GM18858 (cell line): Measurements from ENCODE around the gene IQCH.
"Not testable (repeated sequence)": the region's sequence is repeated elsewhere in the genome, so short reads cannot be mapped to it uniquely, and the experiment has no call there.

Source experiments
- ATAC-seq: cut with Tn5 transposase; IDR thresholded peaks from one replicate; pipeline ENCODE4 v1.9.1; 2021; ENCODE audit not compliant: unreplicated experiment

The IQCH gene

DNA sequence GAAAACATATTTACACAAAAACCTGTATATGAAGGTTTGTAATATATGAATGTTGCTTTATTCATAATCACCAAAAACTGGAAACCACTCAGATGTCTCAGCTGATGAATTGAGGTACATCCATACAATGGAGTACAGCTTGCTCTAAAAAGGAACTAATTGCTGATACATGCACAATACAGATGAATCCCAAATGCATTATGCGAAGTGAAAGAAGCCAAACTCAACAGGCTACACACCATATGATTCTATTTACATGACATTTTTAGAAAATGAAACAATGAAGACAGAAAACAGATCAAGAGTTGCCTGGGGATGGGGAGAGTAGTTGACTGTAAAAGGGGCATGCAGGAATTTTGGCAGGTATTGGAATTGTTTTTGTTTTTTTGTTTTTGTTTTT, 95.5 kb downstream of the IQCH start:
- no peak for ATAC-seq

DNA sequence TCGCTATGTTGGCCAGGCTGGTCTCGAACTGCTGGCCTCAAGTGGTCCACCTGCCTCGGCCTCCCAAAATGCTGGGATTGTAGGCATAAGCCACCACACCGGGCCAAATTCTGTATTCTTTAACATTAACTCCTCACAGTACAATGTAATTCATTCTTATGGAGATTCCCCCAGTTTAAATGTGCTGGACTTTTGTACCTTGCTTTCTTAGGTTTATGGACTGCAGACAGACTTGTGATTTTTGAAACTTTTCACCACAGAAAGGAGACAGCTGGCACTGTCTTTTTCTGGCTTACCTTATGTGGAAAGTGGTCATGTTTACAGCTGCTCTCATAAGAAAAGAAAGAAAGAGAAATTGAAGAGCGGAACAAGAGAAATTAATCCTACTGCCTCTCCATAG, 103.8 kb downstream of the IQCH start:
- ATAC-seq, result no peak

DNA sequence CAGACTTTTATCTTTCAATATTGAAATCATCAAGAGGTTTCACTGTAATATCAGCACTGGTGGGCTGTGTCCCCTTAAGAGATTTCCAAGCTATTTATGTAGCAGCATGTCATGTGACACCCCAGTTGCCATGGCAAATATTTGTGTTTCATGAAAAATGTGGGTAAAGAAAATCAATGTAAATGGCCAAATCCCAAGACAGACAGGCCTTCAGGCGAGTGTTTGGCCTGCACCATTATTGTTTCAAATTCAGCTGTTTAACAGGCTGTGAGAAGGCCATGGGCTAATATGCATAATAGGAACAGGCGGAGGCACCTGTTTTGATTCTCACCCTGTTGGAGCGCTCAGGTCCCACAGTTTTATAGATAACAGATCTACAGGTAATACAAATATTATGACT, 104.2 kb downstream of the IQCH start:
- no peak for ATAC-seq

DNA sequence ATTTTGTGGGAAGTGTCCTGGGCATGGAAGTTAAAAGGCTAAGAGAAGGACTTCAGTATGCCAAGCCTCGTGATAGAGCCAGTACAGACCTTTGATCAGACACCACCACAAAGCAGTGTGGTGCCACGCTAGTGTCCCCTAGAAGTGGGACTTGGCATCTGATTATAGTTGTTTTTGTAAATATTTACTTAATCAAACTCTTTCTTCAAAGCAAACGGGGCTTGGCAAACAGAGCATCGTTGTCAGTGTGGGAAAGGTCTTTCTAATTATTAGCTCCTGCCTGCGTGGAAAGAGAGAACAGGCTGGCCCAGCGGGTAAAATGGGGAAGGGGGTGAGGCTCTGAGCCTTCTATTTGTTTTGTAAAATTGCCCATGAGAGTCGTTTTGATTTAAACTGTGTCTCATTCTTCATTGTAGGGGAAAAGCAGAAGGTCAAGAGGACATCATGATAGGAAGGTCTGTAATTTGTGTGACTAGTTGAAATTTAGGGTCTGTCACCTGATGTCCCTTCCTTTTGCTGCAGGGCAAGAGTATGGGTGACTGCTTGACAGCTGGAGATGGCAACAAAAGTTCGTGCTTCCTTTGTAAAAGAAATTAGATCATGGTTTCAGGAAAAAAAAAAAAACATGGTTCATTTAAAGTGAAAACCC, 105.0 kb downstream of the IQCH start:
- ATAC-seq, result no peak

DNA sequence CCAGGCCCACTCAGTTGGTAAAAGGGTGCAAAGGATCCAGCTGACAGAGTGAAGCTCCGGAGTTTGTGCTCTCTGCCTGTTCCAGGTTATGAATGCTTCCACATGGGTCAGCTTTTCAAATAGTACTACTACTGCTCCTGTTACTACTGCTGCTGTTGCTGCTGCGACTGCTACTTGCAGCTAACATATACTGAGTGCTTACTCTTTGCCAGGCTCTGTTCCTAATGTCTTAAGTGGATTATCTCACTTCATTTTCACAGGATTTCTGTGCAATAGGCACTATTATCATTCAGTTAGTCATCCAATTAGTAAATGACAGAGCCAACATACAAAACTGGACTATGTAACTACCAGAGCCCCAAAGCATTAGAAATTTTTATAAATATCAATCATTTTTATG, 106.5 kb downstream of the IQCH start:
- no peak for ATAC-seq

DNA sequence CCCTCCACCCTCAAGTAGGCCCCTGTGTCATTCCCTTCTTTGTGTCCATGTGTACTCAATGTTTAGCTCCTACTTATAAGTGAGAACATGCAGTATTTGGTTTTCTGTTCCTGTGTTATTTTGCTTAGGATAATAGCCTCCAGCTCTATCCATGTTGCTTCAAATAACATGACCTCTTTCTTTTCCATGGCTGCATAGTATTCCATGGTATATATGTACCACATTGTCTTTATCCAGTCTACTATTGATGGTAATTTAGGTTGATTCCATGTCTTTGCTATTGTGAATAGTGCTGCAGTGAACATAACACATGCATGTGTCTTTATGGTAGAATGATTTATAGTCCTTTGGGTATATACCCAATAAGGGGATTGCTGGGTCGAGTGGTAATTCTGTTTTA, 109.1 kb downstream of the IQCH start:
- ATAC-seq, result not testable (repeated sequence)

DNA sequence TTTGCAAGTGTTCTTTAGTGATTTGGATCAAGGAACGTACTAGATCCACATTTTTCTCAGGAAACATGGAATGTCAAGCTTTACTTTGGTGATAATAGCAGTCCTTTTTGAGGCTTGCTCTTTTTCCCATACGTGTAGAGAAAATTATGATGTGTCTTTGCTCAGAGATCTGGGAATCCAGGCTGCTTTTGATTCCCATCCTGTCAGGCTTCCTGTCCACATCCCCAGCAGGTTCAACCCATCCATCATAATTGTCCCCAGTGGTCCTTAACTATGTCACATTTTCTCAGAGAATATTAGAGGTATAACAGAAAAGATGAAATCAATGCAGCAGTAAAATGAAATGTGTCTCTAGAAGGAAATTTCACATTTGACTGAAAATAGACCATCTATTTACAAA, 111.4 kb downstream of the IQCH start:
- ATAC-seq, result no peak

DNA sequence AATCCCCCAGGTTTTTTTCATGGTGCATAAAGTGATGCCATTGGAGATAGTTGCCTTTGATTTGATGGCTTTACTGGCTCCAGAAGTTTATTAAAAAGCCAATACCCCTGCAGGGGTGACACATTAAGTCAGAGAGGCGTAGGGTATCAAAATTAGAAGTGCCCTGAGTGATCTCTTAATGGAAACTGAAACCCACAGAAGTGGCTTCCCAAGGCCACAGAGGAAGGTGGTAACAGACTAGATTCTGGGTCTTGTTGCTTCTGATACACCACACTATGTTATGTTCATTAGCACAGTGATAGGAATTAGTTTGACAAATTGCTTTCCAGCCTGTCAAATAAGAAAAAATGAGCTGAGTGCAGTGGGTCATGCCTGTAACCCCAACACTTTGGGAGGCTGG, 112.3 kb downstream of the IQCH start:
- ATAC-seq, result no peak

DNA sequence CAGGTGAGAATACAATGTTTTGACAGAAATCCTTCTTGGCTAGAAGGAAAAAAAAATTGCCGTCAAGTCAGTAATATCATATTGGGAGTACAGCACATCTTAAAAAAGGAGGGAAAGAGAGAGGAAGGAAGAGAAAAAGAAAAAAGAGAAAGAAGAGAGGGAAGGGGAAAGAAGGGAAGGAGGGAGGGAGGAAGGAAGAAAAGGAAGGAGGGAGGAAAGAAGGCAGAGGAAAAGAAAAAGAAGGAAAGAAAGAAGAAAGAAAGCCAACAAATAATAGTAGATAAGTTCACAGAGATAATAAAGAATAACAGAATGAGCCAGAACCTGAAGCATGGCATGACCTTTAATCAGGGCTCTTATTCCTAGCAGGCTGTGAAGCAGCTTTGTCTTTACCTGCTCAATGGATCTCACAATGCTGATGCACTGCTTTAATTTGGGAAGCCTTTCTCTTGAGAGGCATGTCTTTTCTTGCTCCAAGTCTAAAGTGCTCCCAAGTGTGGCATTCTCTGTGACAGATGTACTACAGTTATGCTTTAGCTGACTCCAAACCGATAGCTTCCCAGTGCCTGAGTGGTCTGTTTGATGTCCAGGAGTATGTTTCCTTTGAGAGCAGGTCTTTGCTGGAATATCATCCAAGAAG, 114.9 kb downstream of the IQCH start:
- no peak for ATAC-seq

DNA sequence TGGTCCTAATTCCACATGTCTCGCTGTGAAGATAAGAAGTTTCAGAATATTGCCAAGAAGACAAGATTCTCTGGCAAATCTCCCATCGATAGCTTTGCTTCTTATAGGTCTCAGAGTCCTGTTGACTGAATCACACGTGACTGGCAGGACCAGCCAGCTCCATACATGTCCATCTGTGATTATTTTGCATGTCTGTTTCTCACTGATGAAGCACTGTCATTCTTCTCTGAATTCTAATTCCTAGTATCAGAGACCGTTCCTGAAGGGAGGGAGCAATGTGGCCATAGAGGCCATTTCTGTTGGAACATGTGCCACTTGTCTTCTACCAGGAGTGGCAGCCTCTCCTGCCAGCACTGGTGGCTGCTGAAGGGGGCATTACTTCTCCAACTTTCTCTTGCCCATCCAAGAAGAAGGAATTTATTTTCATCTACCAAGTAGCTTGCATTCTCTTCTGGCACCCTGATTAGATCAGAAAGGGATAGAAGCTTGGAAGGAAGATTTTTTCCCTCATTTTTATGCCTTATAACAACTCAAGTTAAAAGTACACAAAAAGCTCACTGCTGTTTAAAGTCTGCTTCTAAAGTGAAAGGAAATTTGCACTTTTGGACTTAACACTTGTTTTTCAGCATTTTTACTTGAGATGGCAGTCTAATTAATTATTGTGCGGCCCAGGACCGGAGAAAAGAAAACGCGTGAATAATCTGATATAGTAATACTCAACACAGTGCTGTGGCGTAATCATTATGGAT, 115.8 kb downstream of the IQCH start:
- no peak for ATAC-seq

DNA sequence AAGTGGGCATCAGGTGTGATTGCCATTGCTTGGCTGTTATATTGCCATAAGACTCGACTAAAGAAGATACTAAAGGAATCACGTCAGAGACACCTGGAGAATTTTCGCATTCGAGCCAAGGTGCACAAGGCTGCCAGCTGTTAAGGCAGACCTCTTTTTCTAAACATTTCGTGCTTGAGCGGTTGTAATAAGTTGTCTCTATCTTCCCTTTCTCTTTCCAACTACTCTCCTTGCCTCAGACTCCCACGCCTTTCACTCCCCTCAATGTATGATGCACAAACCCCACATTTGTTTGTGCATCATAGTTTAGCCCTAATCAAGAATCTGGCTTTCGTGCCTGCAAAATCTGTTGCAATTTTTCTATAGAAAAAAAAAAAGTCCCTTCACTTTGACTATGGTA, 118.0 kb downstream of the IQCH start:
- no peak for ATAC-seq

DNA sequence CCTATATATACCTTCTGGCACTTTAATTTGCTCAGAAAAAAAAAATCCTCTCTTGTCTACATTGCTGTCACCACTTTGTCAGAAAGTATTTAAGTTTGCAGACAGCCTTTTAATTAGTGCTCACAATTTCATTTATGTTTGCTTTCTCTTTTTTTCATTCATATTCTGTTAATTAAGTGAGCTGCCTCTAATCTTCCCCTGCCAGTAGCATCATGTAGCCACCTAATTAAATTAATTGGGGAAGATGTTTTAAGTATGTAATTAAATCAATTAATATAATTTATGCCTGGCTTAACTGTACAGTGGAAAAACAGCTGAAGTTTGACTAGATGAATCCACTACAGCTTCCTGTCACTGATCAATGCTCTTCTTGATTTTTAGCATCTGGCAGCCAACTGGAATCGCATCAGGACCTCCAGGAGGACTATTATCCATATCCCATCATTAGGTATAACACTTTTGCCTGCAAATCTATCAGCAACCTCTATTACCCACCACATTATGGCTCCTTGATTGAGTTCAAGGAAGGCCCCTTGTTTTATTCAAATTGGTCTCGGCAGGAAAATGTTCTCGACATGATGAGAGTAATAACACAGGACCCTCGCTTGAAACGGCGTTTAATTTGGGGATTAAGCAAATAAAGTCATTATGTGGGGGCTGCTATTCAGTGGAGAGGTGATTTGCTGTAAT, 118.5 kb downstream of the IQCH start:
- ATAC-seq, result no peak

DNA sequence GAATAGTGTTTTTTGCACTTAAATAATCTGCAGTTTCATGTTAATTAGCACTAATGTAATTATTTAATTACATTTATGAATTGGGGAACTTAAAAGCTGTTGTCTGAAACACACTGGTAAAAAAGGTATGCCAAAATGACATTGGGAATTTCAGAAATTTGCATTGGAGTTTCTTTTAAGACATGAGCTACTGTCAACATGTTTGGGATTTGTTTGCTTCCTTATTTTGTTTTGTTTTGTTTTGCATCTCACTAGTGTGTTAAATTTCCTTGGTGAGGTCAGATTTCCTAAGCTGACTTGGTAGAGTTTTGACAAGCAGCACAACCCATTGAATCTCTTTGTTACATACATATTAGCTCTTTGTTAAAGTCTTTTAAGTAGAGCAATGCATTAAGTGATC, 119.4 kb downstream of the IQCH start:
- ATAC-seq, result no peak

DNA sequence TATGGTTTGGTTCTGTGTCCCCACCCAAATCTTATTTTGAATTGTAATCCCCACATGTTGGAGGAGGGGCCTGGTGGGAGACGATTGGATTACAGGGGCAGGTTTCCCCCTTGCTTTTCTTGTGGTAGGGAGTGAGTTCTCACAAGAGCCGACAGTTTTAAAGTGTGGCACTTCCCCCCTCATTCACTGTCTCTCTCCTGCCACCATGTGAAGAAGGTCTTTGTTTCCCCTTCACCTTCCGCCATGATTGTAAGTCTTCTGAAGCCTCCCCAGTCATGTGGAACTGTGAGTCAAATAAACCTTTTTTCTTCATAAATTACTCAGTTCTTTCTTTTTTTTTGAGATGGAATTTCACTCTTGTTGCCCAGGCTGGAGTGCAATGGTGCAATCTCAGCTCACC, 124.9 kb downstream of the IQCH start:
- ATAC-seq, result no peak

DNA sequence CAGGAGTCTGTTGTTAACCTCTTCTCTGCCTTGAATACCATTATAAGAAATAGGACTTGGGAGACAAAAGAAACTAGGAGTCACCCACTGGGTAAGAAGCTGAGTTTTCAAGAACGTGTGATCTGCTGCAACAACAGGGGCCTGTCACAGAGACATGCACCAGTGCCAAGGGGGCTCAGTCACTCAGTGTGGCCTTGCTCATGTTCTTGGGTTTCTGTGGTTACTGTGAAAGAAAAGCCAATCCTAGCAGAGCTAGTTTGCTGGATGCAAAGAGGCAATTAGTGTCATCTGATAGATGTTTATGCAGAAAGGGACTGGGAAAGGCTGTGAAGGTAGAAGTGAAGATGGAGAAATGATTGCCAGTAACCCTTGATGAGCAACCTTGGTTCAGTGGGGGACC, 126.3 kb downstream of the IQCH start:
- ATAC-seq, result no peak

DNA sequence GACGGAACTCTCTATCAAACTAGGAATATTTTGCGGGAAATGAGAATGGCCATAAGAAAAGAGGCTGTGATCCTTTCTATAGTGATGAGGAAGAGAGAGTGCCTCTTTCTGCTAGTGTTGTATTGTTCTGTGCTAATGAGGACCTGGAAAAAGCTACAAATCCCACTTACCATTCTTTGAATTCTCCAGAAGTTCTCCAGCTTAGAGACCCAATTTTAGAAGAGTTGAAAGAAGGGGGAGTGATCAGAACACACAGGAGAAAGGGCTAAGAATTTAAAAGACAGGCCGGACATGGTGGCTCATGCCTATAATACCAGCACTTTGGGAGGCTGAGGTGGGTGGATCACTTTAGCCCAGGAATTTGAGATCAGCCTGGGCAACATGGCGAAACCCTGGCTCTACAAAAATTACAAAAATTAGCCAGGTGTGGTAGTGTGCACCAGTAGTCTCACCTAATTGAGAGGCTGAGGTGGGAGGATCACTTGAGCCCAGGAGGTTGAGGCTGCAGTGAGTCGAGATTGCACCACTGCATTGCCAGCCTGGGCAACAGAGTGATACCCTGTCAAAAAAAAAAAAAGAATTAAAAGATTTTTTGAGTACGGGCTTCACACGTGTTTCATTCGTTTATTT, 126.9 kb downstream of the IQCH start:
- no peak for ATAC-seq

DNA sequence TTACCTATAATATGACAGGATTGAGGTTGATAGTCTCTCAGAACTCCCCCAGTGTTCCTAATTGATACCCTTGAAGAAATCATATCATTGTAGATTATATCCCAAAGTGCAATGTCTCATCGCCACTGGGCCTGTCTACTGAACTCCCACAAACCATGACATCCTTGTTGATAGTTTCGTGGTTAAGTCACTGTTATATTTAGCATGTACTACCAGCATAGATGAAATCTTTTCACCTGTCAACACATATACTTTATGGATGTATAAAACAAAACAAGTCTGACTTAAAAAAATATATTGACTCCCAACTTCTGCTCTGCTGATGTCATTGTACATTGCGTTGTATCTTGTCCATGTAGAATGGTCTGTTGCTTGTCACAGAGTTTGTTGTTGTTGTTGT, 128.1 kb downstream of the IQCH start:
- ATAC-seq, result no peak

DNA sequence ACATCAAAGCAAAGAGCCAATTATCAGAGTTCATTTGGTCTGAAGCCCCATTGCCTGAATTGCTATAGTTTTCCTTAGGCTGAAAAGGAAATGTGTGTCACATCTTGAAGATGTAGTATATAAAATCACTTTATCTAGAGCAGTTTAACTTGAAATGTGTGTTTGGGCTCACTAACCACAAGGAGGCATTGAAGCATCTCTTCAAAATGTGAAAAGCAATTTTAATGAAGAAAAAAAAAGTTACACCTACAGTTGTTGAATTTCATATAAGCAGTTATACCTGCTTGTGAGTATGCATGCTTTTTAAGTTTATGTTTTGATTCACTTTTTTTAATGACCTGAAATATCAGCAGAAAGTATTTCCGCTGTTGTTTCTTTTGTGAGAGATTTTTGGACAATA, 129.3 kb downstream of the IQCH start:
- no peak for ATAC-seq

DNA sequence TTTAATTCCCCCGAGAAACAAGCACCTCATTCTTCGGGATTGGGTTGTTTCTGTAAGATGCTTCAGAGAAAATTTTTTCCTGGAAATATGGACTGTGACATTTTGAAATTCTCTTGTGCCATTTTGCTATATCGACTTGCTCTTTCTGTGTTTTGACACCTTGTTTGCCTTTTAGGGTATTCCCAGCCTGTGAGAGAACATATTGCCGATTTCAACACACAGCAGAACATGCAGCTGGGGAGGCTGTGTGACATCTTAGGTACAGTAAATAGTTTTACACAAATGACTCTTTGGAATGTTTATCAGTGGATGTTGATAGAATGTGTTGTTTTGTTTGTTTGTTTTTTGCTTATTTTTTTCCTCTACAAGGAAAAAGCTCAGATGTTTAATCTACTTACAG, 130.2 kb downstream of the IQCH start:
- ATAC-seq, result no peak

DNA sequence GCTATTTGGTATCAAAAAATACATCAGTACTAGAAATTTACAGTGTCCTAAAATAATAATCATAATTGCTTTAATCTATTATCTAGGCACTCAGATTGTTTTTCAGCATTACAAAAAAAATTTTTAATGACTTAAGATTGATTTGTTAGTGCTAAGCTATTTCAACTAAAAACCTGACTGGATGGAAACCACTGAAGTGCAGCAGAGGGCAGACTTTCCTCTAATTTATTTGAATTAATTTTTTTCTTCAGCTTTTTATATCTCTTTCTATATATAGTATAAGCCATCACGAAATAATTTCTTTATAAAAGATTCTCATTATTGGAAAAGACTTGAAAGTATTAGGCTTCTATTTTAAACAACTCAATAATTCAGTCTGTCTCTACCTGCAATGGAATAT, 131.4 kb downstream of the IQCH start:
- ATAC-seq, result no peak

DNA sequence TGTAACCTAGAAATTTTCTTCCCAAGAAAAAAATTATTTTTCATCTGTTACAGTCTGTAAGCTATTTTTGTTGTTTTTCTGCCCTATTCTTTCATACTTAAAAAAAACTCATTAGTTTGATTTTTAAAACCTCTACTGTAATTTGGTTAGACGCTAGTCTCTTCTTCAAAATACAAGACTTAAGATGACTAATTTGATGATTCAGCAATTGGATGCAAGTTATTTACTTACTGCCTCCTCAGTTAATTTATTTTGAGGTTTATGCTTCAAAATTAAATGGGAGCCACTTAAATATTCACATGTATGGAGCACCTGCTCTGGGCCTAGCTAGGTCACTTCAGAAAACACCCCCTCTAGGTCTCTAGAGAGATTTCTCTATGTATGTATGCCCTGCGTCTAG, 132.4 kb downstream of the IQCH start:
- no peak for ATAC-seq
